Measurements from ENCODE around the gene EPOP.

DNA sequence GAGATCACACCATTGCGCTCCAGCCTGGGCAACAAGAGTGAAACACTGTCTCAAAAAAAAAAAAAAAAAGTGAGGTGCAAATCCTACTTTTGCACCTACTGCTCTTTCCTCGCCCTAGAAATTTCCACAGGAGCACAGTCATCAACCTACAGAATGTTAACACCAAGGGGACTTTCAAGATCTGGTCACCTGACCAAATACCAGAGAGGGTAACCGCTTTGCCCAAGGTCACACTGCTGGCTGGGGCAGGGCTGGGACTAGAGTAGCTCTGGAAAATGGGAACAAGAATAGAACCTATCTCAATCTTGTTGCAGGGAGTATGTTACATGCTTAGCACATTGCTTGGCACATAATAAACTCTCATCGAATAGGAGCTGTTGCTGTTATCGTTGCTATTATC lies 24.0 kb upstream of the EPOP start:
- TF ChIP-seq CTCF (IDR thresholded peaks at IDR 0.05; ENCODE audit: control extremely low read depth in 1 of 3, insufficient read depth in 1 of 3, low read depth in 1 of 3, low read length in 3 of 3) = no peak
- TF ChIP-seq USF2 (IDR thresholded peaks at IDR 0.05; ENCODE audit: low read length) = no peak
- TF ChIP-seq EZH2 (IDR thresholded peaks at IDR 0.05; ENCODE audit: low read depth, low read length, severe bottlenecking) = no peak
- TF ChIP-seq GTF2F1 (IDR thresholded peaks at IDR 0.05; ENCODE audit: borderline replicate concordance, low read depth, low read length) = no peak
- no peak for TF ChIP-seq GABPA (IDR thresholded peaks at IDR 0.05; ENCODE audit: borderline replicate concordance, insufficient read depth, low read length)
- no peak for TF ChIP-seq MAFK (IDR thresholded peaks at IDR 0.05; ENCODE audit: low read depth, low read length)
- TF ChIP-seq POLR2A (IDR thresholded peaks at IDR 0.05; ENCODE audit: control extremely low read depth in 1 of 2, low read depth in 2 of 2, low read length in 2 of 2) = no peak
- no peak for TF ChIP-seq TAF1 (IDR thresholded peaks at IDR 0.05; ENCODE audit: low read depth, low read length)
- no peak for TF ChIP-seq POLR2AphosphoS5 (IDR thresholded peaks at IDR 0.05; ENCODE audit: low read depth, low read length)
- no peak for TF ChIP-seq EP300 (IDR thresholded peaks at IDR 0.05; ENCODE audit: borderline replicate concordance in 1 of 2, low read depth in 2 of 2, low read length in 2 of 2)
- TF ChIP-seq, protein P1, sequence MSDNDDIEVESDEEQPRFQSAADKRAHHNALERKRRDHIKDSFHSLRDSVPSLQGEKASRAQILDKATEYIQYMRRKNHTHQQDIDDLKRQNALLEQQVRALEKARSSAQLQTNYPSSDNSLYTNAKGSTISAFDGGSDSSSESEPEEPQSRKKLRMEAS (IDR thresholded peaks at IDR 0.05) = no peak
- TF ChIP-seq FOSL1 (IDR thresholded peaks at IDR 0.05; ENCODE audit: insufficient read depth, low read depth, low read length) = no peak
